ENCODE results near the gene MYO1H. TPM values are rescaled to one million over a fixed set of nuclear protein-coding genes. Genes with fewer than 3 reads are reported as not detected.

MYO1H gene
- total RNA-seq, 1 donor from 2014 or later, result not detected

DNA sequence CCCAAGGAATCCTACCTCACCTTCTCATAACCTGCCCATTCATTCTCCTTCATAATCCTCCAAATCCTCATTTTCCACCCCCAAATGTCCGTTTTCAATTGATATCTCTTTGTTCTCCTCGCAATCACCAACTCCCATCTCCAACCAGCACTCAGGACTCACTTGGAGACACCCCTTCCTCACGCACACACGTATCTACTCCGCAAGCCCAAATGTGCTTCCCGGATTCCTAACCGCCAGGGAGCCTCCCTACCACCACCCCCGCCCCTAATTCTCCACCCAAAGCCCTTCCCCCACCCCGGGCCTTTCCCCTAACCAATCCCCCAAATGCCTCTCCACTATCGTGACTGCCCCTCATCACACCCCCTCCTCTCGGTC is 129.1 kb downstream of the MYO1H start:
- H3K27me3 Mint-ChIP-seq (ENCODE audit: low read depth), result no peaks in the 10 kb centered on the region
- H3K9me3 Mint-ChIP-seq (ENCODE audit: low read depth), result no peaks in the 10 kb centered on the region
- H3K4me1 Mint-ChIP-seq (ENCODE audit: low read depth), result peaks cover 49% of the 10 kb centered on the region
- no peaks in the 10 kb centered on the region for H3K36me3 Mint-ChIP-seq (ENCODE audit: low read depth)
- no peak for DNase-seq (ENCODE audit: low spot score)
- H3K4me3 Mint-ChIP-seq (ENCODE audit: unreplicated experiment), result peak overlapping the region; percentile 89
- H3K27ac Mint-ChIP-seq (ENCODE audit: unreplicated experiment), result peak overlapping the region; percentile 99
- TF ChIP-seq, protein P1, sequence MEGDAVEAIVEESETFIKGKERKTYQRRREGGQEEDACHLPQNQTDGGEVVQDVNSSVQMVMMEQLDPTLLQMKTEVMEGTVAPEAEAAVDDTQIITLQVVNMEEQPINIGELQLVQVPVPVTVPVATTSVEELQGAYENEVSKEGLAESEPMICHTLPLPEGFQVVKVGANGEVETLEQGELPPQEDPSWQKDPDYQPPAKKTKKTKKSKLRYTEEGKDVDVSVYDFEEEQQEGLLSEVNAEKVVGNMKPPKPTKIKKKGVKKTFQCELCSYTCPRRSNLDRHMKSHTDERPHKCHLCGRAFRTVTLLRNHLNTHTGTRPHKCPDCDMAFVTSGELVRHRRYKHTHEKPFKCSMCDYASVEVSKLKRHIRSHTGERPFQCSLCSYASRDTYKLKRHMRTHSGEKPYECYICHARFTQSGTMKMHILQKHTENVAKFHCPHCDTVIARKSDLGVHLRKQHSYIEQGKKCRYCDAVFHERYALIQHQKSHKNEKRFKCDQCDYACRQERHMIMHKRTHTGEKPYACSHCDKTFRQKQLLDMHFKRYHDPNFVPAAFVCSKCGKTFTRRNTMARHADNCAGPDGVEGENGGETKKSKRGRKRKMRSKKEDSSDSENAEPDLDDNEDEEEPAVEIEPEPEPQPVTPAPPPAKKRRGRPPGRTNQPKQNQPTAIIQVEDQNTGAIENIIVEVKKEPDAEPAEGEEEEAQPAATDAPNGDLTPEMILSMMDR (IDR thresholded peaks at IDR 0.05), result no peak

DNA sequence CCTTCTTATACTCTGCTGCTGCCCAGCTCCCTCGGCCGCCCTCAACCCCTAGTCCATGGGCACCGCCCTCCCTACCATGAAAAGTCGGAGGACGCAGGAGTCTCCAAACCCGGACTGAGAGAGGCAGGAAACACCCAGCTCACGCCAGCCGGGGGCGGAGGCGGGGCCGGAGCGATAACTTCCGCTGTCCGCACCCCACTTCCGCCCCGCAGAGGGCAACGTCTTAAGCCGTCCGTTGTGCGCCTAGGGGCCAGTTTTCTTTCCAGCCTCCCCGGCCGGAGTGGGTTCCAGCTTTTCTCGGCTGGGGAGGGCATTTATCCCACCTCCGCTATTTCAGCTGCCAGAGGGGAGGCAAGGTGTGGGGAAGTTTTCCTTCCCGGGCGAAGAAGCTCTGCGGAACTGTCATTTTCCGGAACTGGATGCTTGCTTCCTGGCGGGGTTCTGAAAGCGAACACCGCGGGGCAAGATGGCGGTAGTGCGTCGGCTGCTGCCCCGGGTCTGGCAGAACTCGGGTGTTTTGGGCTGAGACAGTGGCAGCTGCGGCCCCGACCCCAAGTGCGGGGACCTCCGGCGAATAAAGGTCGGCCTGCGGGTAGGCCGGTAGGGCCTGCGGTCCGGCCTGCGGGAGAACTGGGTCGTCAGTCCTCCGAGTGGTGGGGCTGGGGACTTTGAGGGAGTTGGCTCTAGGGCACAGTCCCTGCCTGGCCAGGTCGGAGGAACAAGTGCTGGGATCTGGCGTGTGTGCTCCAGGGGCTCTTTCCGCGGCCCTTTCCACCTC is 129.7 kb downstream of the MYO1H start, which contains the start of the genes KCTD10 and UBE3B:
TSS of gene KCTD10 (minus strand) at position 116 of the 778 bp plus-strand sequence. CDS start at position 78, 38 bp downstream.
TSS of gene UBE3B (plus strand) at position 450 of the 778 bp plus-strand sequence. CDS start 5,918 bp downstream, outside the sequence.
- Mint-ChIP-seq H3K4me3 (ENCODE audit: unreplicated experiment) (peak within 1 kb of the TSS; percentile 89), H3K4me1 (ENCODE audit: low read depth) (peaks cover 49% of the 10 kb centered on the region)
- DNase-seq (ENCODE audit: low spot score), result peak; percentile 95

DNA sequence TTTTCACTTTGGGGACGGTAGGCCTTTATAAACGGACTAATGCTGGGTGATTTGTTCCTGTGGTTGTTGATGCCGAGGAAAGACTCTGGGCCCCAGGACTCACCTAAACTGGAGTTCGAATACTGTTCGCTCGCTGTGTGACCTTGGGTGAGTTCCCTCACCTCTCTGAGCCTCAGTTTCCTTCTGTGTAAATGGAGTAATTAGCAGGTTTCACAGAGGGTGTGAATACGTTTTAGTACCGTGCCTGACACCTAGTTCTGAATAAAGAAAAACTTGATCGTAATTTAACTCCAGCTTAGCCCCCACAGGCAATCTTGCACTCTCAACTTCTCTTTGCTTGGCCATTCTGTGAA is 130.2 kb downstream of the MYO1H start:
- TF ChIP-seq, protein P1 (IDR thresholded peaks at IDR 0.05), result no peak
- H3K4me3 Mint-ChIP-seq (ENCODE audit: unreplicated experiment), result peak overlapping the region; percentile 89
- no peaks in the 10 kb centered on the region for H3K27me3 Mint-ChIP-seq (ENCODE audit: low read depth)
- DNase-seq (ENCODE audit: low spot score), result no peak
- peak overlapping the region; percentile 99 for H3K27ac Mint-ChIP-seq (ENCODE audit: unreplicated experiment)
- H3K9me3 Mint-ChIP-seq (ENCODE audit: low read depth), result no peaks in the 10 kb centered on the region
- H3K36me3 Mint-ChIP-seq (ENCODE audit: low read depth), result no peaks in the 10 kb centered on the region
- H3K4me1 Mint-ChIP-seq (ENCODE audit: low read depth), result peaks cover 47% of the 10 kb centered on the region

More for the DNA sequence above, 129.7 kb downstream of the MYO1H start, which contains the start of the genes KCTD10 and UBE3B:
- Mint-ChIP-seq H3K27me3 (ENCODE audit: low read depth) (no peaks in the 10 kb centered on the region), H3K27ac (ENCODE audit: unreplicated experiment) (peak within 1 kb of the TSS; percentile 99), H3K36me3 (ENCODE audit: low read depth) (no peaks in the 10 kb centered on the region), H3K9me3 (ENCODE audit: low read depth) (no peaks in the 10 kb centered on the region)
- TF ChIP-seq, protein P1 (IDR thresholded peaks at IDR 0.05), result peak; percentile 10

DNA sequence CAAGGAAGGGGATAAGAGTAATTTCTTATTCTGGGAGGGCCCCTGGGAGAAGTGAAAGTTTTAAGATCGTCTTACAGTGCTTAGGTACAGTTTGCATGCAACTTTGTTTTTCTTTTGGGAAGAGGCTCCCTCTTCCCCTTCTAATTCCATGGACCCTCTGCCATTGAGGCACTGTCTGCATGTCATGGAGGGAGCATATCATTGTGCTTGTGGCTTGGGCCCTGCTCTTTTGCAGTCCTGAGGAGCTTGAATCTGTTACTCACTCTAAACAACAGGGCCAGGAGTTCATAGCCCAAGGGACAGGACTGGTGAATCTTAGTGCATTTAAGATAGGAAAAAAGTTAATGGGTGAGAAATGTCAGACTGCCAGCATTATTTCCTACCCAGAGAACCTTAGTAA is 132.1 kb downstream of the MYO1H start:
- TF ChIP-seq, protein P1 (IDR thresholded peaks at IDR 0.05), result no peak
- Mint-ChIP-seq H3K9me3 (ENCODE audit: low read depth) (no peaks in the 10 kb centered on the region), H3K4me3 (ENCODE audit: unreplicated experiment) (no peak overlapping the region), H3K27me3 (ENCODE audit: low read depth) (no peaks in the 10 kb centered on the region), H3K36me3 (ENCODE audit: low read depth) (peaks cover 3% of the 10 kb centered on the region), H3K4me1 (ENCODE audit: low read depth) (peaks cover 38% of the 10 kb centered on the region), H3K27ac (ENCODE audit: unreplicated experiment) (no peak overlapping the region)
- no peak for DNase-seq (ENCODE audit: low spot score)

DNA sequence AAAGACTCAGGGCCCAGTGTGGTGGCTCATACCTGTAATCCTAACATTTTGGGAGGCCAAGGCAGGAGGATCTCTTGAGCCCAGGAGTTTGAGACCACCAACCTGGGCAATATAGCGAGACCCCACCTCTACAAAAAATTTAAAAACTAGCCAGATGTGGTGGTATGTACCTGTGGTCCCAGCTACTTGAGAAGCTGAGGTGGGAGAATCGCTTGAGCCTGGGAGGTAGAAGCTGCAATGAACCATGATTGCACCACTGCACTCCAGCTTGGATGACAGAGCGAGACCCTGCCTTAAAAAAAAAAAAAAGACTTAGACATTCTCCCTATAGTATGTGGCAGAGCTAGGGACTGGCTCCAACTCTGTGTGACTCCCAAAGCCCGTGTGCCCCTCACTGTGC is 132.7 kb downstream of the MYO1H start:
- no peaks in the 10 kb centered on the region for H3K27me3 Mint-ChIP-seq (ENCODE audit: low read depth)
- no peak overlapping the region for H3K27ac Mint-ChIP-seq (ENCODE audit: unreplicated experiment)
- TF ChIP-seq, protein P1 (IDR thresholded peaks at IDR 0.05), result no peak
- no peaks in the 10 kb centered on the region for H3K9me3 Mint-ChIP-seq (ENCODE audit: low read depth)
- H3K36me3 Mint-ChIP-seq (ENCODE audit: low read depth), result peaks cover 9% of the 10 kb centered on the region
- H3K4me3 Mint-ChIP-seq (ENCODE audit: unreplicated experiment), result no peak overlapping the region
- H3K4me1 Mint-ChIP-seq (ENCODE audit: low read depth), result peaks cover 33% of the 10 kb centered on the region
- no peak for DNase-seq (ENCODE audit: low spot score)
